HG03108 (cell line): ENCODE measurements around the gene ARHGAP33.
A peak's percentile ranks its signal among the peaks of the same experiment; 100 is the strongest.

Experiments used
- ATAC-seq: cut with Tn5 transposase; IDR thresholded peaks from one replicate; pipeline ENCODE4 v1.9.1; 2021; ENCODE audit warnings: moderate library complexity; ENCODE audit not compliant: unreplicated experiment

Gene ARHGAP33

GRCh38 chr19:35775298-35776101 is at the start of gene ARHGAP33:
ARHGAP33 (plus strand) TSS chr19:35775564; CDS start chr19:35775659, 95 bp downstream.
- peak; percentile 94 for ATAC-seq

GRCh38 chr19:35727053-35727955 is 48.1 kb upstream of the ARHGAP33 start:
- ATAC-seq, result no peak

GRCh38 chr19:35727956-35728706 is 47.2 kb upstream of the ARHGAP33 start:
- no peak for ATAC-seq

- no peak for ATAC-seq
Observed at GRCh38 chr19:35729021-35729420, 46.3 kb upstream of the ARHGAP33 start.

GRCh38 chr19:35729763-35730162 is 45.6 kb upstream of the ARHGAP33 start:
- ATAC-seq, result no peak

- ATAC-seq, result no peak
Observed at GRCh38 chr19:35730326-35730725, 45.0 kb upstream of the ARHGAP33 start.

GRCh38 chr19:35731353-35731752 is 44.0 kb upstream of the ARHGAP33 start:
- no peak for ATAC-seq

GRCh38 chr19:35731779-35732405 is 43.5 kb upstream of the ARHGAP33 start:
- ATAC-seq, result no peak

GRCh38 chr19:35732540-35733179 is 42.7 kb upstream of the ARHGAP33 start:
- no peak for ATAC-seq

GRCh38 chr19:35733180-35734125 is 41.9 kb upstream of the ARHGAP33 start:
- ATAC-seq, result no peak

- no peak for ATAC-seq
Observed at GRCh38 chr19:35734273-35734672, 41.1 kb upstream of the ARHGAP33 start.

GRCh38 chr19:35734889-35735288 is 40.5 kb upstream of the ARHGAP33 start:
- ATAC-seq, result no peak

GRCh38 chr19:35736913-35737886 is 38.2 kb upstream of the ARHGAP33 start:
- no peak for ATAC-seq

GRCh38 chr19:35738021-35738886 is 37.1 kb upstream of the ARHGAP33 start:
- ATAC-seq, result no peak

GRCh38 chr19:35738887-35739229 is 36.5 kb upstream of the ARHGAP33 start:
- ATAC-seq, result no peak

GRCh38 chr19:35739275-35740107 is 35.9 kb upstream of the ARHGAP33 start:
- no peak for ATAC-seq
